Ishikawa (cell line): ENCODE measurements around the gene P3H2.

Experiments
- TCF12 ChIP-seq: IDR thresholded peaks from 2 replicates; pipeline ENCODE4 v1.6.1; 2012; ENCODE audit warnings: low read depth
- YY1 ChIP-seq: IDR thresholded peaks from 2 replicates; pipeline ENCODE4 v1.6.1; 2012; ENCODE audit warnings: low read depth
- TF ChIP-seq, protein P1 (sequence below): IDR thresholded peaks from 2 replicates; pipeline ENCODE4 v1.6.1; 2012; ENCODE audit warnings: low read depth, mild to moderate bottlenecking
- TF ChIP-seq, protein P2 (sequence below): IDR thresholded peaks from 2 replicates; pipeline ENCODE4 v1.6.1; 2012

DNA sequence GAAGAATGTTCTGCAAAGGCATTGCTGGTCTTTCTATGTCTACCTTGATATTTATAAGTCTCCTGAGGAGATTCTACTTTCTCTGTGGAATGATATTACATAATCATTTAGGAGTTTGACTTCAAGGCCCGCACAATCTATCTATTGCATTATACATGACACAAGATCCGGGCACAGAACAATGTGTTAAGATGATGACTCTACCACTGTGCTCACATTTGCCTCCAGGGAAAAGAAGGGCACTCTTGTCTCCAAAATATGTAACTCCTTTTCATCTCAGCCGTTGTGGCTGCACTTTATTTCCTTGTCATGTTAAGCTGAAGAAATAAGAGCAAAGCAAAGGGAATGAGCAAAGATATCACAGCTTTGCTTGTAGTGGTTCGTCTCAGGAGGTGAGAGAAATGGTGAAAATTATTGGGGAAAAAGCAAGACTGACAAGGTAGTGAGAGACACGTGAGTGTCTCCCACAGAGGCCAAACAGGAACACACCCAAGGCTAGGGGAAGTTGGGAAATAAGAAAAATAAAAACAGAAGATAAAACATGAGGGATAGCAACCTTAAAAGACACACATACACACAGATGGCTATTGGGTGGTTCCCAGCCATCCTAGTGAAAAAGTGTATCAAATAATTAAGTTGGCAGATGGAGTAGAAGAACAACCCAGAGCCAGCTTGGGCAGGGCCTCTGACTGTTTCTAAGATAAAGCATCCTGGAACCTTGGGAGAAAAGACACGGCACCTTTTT, 184.3 kb downstream of the P3H2 start:
- TF ChIP-seq YY1 (no peak), TCF12 (no peak)
- TF ChIP-seq, protein P1, sequence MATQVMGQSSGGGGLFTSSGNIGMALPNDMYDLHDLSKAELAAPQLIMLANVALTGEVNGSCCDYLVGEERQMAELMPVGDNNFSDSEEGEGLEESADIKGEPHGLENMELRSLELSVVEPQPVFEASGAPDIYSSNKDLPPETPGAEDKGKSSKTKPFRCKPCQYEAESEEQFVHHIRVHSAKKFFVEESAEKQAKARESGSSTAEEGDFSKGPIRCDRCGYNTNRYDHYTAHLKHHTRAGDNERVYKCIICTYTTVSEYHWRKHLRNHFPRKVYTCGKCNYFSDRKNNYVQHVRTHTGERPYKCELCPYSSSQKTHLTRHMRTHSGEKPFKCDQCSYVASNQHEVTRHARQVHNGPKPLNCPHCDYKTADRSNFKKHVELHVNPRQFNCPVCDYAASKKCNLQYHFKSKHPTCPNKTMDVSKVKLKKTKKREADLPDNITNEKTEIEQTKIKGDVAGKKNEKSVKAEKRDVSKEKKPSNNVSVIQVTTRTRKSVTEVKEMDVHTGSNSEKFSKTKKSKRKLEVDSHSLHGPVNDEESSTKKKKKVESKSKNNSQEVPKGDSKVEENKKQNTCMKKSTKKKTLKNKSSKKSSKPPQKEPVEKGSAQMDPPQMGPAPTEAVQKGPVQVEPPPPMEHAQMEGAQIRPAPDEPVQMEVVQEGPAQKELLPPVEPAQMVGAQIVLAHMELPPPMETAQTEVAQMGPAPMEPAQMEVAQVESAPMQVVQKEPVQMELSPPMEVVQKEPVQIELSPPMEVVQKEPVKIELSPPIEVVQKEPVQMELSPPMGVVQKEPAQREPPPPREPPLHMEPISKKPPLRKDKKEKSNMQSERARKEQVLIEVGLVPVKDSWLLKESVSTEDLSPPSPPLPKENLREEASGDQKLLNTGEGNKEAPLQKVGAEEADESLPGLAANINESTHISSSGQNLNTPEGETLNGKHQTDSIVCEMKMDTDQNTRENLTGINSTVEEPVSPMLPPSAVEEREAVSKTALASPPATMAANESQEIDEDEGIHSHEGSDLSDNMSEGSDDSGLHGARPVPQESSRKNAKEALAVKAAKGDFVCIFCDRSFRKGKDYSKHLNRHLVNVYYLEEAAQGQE = no peak
- TF ChIP-seq, protein P2, sequence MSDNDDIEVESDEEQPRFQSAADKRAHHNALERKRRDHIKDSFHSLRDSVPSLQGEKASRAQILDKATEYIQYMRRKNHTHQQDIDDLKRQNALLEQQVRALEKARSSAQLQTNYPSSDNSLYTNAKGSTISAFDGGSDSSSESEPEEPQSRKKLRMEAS = no peak
